OCI-LY3 (cell line): ENCODE data around the gene MIDN.

Source experiments
- CTCF ChIP-seq: fragments of 200-600, 300-600 bp; sonication (generic); IDR thresholded peaks from 2 replicates; pipeline ENCODE4 v1.5.1; 2014; ENCODE audit warnings: antibody characterized with exemption, low read length, low read depth
- EZH2phosphoT487 ChIP-seq: fragments of 200-600 bp; shearing (Covaris generic); IDR thresholded peaks from 2 replicates; pipeline ENCODE4 v1.6.1; 2018; ENCODE audit warnings: antibody characterized with exemption, mixed run types, low read depth

- TF ChIP-seq CTCF: no peak
- TF ChIP-seq EZH2phosphoT487: no peak
Measured at GRCh38 chr19:1249298-1249989, 1.1 kb downstream of the MIDN start.
